Liver (tissue), 9 donors: ENCODE data around the gene FUT4. TPM values are rescaled to one million over a fixed set of nuclear protein-coding genes. Genes with fewer than 3 reads are reported as not detected.

ENCODE experiments used
- DNase-seq: peaks from one replicate; pipeline ENCODE4 v3.0.0-alpha.2; 2017; ENCODE audit warnings: low spot score
- H3K27ac ChIP-seq, 2 donors: one replicate each; pipeline ENCODE4 v1.7.0; 2013; ENCODE audit warnings: inconsistent platforms in 2 of 2, low read length in 2 of 2, control low read depth in 1 of 2, low read depth in 1 of 2, mild to moderate bottlenecking in 1 of 2
- H3K27me3 ChIP-seq, 4 donors: one replicate each; pipeline versions ENCODE4 v1.6.1 to v1.7.0; 2013; ENCODE audit warnings: low read length in 3 of 4, inconsistent platforms in 1 of 4, mild to moderate bottlenecking in 1 of 4, moderate library complexity in 1 of 4; ENCODE audit not compliant: control insufficient read depth in 4 of 4, insufficient read depth in 4 of 4
- H3K36me3 ChIP-seq, 4 donors: one replicate each; pipeline versions ENCODE4 v1.6.1 to v1.7.0; 2013; ENCODE audit warnings: low read length in 3 of 4, mild to moderate bottlenecking in 3 of 4, low read depth in 1 of 4, moderate library complexity in 1 of 4; ENCODE audit not compliant: control insufficient read depth in 4 of 4, insufficient read depth in 3 of 4
- H3K4me1 ChIP-seq, 4 donors: one replicate each; pipeline versions ENCODE4 v1.6.1 to v1.7.0; 2013; ENCODE audit warnings: low read length in 3 of 4, mild to moderate bottlenecking in 3 of 4, moderate library complexity in 1 of 4; ENCODE audit not compliant: control insufficient read depth in 4 of 4, insufficient read depth in 4 of 4
- H3K4me3 ChIP-seq, 3 donors: one replicate each; pipeline versions ENCODE4 v1.6.1 to v1.7.0; 2013; ENCODE audit warnings: low read length in 3 of 3, control low read depth in 1 of 3, low read depth in 1 of 3, mild to moderate bottlenecking in 1 of 3
- H3K9ac ChIP-seq, 2 donors: one replicate each; pipeline ENCODE4 v1.7.0; 2013; ENCODE audit warnings: low read length in 2 of 2, mild to moderate bottlenecking in 2 of 2, moderate library complexity in 2 of 2, control low read depth in 1 of 2, low read depth in 1 of 2
- H3K9me3 ChIP-seq, 4 donors: one replicate each; pipeline versions ENCODE4 v1.6.1 to v1.7.0; 2013; ENCODE audit warnings: low read length in 3 of 4; ENCODE audit not compliant: control insufficient read depth in 4 of 4
- ATF3 ChIP-seq: IDR thresholded peaks from 2 replicates; pipeline ENCODE4 v1.6.1; 2016; ENCODE audit warnings: antibody characterized with exemption
- EGR1 ChIP-seq, 2 donors: IDR thresholded peaks; 2 replicates each; pipeline ENCODE4 v1.6.1; 2016 to 2018; ENCODE audit warnings: antibody characterized with exemption in 2 of 2, low read depth in 2 of 2
- FOXA1 ChIP-seq: IDR thresholded peaks from 2 replicates; pipeline ENCODE4 v1.6.1; 2016; ENCODE audit warnings: antibody characterized with exemption
- FOXA2 ChIP-seq: IDR thresholded peaks from 2 replicates; pipeline ENCODE4 v1.6.1; 2016; ENCODE audit warnings: antibody characterized with exemption
- GABPA ChIP-seq, 2 donors: IDR thresholded peaks in 1 of 2; conservative IDR thresholded peaks in 1 of 2; 2 replicates each; pipeline ENCODE4 v1.6.1; 2016; ENCODE audit warnings: antibody characterized with exemption in 2 of 2, mild to moderate bottlenecking in 1 of 2, moderate library complexity in 1 of 2
- HNF4A ChIP-seq, 2 donors: conservative IDR thresholded peaks; 2 replicates each; pipeline ENCODE4 v1.6.1; 2016; ENCODE audit warnings: antibody characterized with exemption in 2 of 2, mild to moderate bottlenecking in 2 of 2
- HNF4G ChIP-seq: IDR thresholded peaks from 2 replicates; pipeline ENCODE4 v1.6.1; 2016; ENCODE audit warnings: antibody characterized with exemption
- JUND ChIP-seq, 2 donors: IDR thresholded peaks; 2 replicates each; pipeline ENCODE4 v1.6.1; 2016; ENCODE audit warnings: antibody characterized with exemption in 2 of 2
- MAX ChIP-seq: IDR thresholded peaks from 2 replicates; pipeline ENCODE4 v1.6.1; 2016; ENCODE audit warnings: antibody characterized with exemption
- NR2F2 ChIP-seq: IDR thresholded peaks from 2 replicates; pipeline ENCODE4 v1.6.1; 2016; ENCODE audit warnings: antibody characterized with exemption
- RAD21 ChIP-seq, 2 donors: IDR thresholded peaks; 2 replicates each; pipeline ENCODE4 v1.6.1; 2016; ENCODE audit warnings: antibody characterized with exemption in 2 of 2, mild to moderate bottlenecking in 2 of 2
- RXRA ChIP-seq, 2 donors: IDR thresholded peaks; 2 replicates each; pipeline ENCODE4 v1.6.1; 2017 to 2018; ENCODE audit warnings: antibody characterized with exemption in 2 of 2, mild to moderate bottlenecking in 1 of 2
- SP1 ChIP-seq: IDR thresholded peaks from 2 replicates; pipeline ENCODE4 v1.6.1; 2018; ENCODE audit warnings: antibody characterized with exemption, mild to moderate bottlenecking
- TAF1 ChIP-seq: conservative IDR thresholded peaks from 2 replicates; pipeline ENCODE4 v1.6.1; 2016; ENCODE audit warnings: antibody characterized with exemption, mild to moderate bottlenecking
- YY1 ChIP-seq: IDR thresholded peaks from 2 replicates; pipeline ENCODE4 v1.6.1; 2016; ENCODE audit warnings: antibody characterized with exemption, mild to moderate bottlenecking
- WGBS: extraction: QIAGEN DNeasy Blood & Tissue Kit; methylation state at CpG from one replicate; pipeline ENCODE4 v1.1.7; 2013; 5-methylcytosine and 5-hydroxymethylcytosine counted together
- polyA plus RNA-seq, 2 donors: library from polyadenylated mRNA; stranded (reverse) in 1 of 2; unstranded in 1 of 2; fragments of 200-250 nt in 1 of 2; fragments of >200 nt in 1 of 2; fragmentation: Nextera tagmentation in 1 of 2; extraction: Ambion mirVana in 1 of 2; gene quantifications; one replicate each; pipeline versions ENCODE4 v1.2.1 to v1.2.3, GENCODE V29; 2013 to 2015
- total RNA-seq, 2 donors: library from RNA; depleted of rRNA; stranded (reverse); fragments of >200 nt; gene quantifications; one replicate each; pipeline ENCODE4 v1.2.3, GENCODE V29; 2014
- TF ChIP-seq, protein P1 (sequence below): IDR thresholded peaks from 2 replicates; pipeline ENCODE4 v1.6.1; 2016; ENCODE audit warnings: antibody characterized with exemption, mild to moderate bottlenecking
- TF ChIP-seq, protein P2 (sequence below): fragments of 150-350 bp; IDR thresholded peaks from 2 replicates; pipeline ENCODE4 v1.5.1; 2017; ENCODE audit warnings: improper control_type of control experiment, low read depth, low read length; ENCODE audit not compliant: missing input control
- TF ChIP-seq, protein P3 (sequence below): IDR thresholded peaks from 2 replicates; pipeline ENCODE4 v1.6.1; 2016; ENCODE audit warnings: antibody characterized with exemption
- donor health status: healthy.
- donor health status: healthy.
- donor health status: healthy.
- donor health status: healthy.
- donor health status: healthy.

Gene FUT4
- total and polyA plus RNA-seq, 4 donors = 0.47 to 4.3 (median 1.4) TPM

GRCh38 chr11:94500181-94500580, 43.5 kb upstream of the FUT4 start:
- Histone ChIP-seq H3K4me3 (no peak overlapping the region), H3K27me3 (no peaks in the 10 kb centered on the region), H3K9me3 (no peaks in the 10 kb centered on the region), H3K36me3 (peaks cover 9 to 31% (median 27%) of the 10 kb centered on the region in 4 donors), H3K27ac (no peak overlapping the region), H3K9ac (no peak overlapping the region), H3K4me1 (no peaks in the 10 kb centered on the region)
- 90% methylated on average over 2 of the region's 2 CpGs for WGBS
- TF ChIP-seq HNF4A (conservative IDR thresholded peaks at IDR 0.05) (no peak), FOXA2 (no peak), HNF4G (no peak), RAD21 (IDR thresholded peaks at IDR 0.05) (no peak), JUND (IDR thresholded peaks at IDR 0.05) (no peak), ATF3 (no peak), EGR1 (IDR thresholded peaks at IDR 0.05; ENCODE audit: low read depth in 2 of 2) (no peak), YY1 (no peak), SP1 (no peak), MAX (no peak), TAF1 (no peak), FOXA1 (no peak), RXRA (IDR thresholded peaks at IDR 0.05) (no peak), GABPA (IDR thresholded peaks at IDR 0.05 in 1 of 2, conservative IDR thresholded peaks at IDR 0.05 in 1 of 2) (no peak), NR2F2 (no peak)
- TF ChIP-seq, protein P1, sequence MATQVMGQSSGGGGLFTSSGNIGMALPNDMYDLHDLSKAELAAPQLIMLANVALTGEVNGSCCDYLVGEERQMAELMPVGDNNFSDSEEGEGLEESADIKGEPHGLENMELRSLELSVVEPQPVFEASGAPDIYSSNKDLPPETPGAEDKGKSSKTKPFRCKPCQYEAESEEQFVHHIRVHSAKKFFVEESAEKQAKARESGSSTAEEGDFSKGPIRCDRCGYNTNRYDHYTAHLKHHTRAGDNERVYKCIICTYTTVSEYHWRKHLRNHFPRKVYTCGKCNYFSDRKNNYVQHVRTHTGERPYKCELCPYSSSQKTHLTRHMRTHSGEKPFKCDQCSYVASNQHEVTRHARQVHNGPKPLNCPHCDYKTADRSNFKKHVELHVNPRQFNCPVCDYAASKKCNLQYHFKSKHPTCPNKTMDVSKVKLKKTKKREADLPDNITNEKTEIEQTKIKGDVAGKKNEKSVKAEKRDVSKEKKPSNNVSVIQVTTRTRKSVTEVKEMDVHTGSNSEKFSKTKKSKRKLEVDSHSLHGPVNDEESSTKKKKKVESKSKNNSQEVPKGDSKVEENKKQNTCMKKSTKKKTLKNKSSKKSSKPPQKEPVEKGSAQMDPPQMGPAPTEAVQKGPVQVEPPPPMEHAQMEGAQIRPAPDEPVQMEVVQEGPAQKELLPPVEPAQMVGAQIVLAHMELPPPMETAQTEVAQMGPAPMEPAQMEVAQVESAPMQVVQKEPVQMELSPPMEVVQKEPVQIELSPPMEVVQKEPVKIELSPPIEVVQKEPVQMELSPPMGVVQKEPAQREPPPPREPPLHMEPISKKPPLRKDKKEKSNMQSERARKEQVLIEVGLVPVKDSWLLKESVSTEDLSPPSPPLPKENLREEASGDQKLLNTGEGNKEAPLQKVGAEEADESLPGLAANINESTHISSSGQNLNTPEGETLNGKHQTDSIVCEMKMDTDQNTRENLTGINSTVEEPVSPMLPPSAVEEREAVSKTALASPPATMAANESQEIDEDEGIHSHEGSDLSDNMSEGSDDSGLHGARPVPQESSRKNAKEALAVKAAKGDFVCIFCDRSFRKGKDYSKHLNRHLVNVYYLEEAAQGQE = no peak
- TF ChIP-seq, protein P2, sequence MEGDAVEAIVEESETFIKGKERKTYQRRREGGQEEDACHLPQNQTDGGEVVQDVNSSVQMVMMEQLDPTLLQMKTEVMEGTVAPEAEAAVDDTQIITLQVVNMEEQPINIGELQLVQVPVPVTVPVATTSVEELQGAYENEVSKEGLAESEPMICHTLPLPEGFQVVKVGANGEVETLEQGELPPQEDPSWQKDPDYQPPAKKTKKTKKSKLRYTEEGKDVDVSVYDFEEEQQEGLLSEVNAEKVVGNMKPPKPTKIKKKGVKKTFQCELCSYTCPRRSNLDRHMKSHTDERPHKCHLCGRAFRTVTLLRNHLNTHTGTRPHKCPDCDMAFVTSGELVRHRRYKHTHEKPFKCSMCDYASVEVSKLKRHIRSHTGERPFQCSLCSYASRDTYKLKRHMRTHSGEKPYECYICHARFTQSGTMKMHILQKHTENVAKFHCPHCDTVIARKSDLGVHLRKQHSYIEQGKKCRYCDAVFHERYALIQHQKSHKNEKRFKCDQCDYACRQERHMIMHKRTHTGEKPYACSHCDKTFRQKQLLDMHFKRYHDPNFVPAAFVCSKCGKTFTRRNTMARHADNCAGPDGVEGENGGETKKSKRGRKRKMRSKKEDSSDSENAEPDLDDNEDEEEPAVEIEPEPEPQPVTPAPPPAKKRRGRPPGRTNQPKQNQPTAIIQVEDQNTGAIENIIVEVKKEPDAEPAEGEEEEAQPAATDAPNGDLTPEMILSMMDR = no peak
- TF ChIP-seq, protein P3, sequence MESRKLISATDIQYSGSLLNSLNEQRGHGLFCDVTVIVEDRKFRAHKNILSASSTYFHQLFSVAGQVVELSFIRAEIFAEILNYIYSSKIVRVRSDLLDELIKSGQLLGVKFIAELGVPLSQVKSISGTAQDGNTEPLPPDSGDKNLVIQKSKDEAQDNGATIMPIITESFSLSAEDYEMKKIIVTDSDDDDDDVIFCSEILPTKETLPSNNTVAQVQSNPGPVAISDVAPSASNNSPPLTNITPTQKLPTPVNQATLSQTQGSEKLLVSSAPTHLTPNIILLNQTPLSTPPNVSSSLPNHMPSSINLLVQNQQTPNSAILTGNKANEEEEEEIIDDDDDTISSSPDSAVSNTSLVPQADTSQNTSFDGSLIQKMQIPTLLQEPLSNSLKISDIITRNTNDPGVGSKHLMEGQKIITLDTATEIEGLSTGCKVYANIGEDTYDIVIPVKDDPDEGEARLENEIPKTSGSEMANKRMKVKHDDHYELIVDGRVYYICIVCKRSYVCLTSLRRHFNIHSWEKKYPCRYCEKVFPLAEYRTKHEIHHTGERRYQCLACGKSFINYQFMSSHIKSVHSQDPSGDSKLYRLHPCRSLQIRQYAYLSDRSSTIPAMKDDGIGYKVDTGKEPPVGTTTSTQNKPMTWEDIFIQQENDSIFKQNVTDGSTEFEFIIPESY = no peak
- no peak for DNase-seq
